HG02610 (cell line): Measurements from ENCODE around the gene AHRR.
"Not testable (repeated sequence)": the region's sequence is repeated elsewhere in the genome, so short reads cannot be mapped to it uniquely, and the experiment has no call there.

Source experiments
- ATAC-seq: cut with Tn5 transposase; IDR thresholded peaks from one replicate; pipeline ENCODE4 v1.9.1; 2021; ENCODE audit warnings: mild to moderate bottlenecking, moderate library complexity; ENCODE audit not compliant: unreplicated experiment

The AHRR gene

GRCh38 chr5:468401-468800, 146.9 kb downstream of the AHRR start:
- ATAC-seq: no peak

GRCh38 chr5:469752-470483, 148.4 kb downstream of the AHRR start:
- no peak for ATAC-seq

- no peak for ATAC-seq
Measured at GRCh38 chr5:470961-471749, 149.6 kb downstream of the AHRR start.

- no peak for ATAC-seq
Measured at GRCh38 chr5:471750-472058, 150.2 kb downstream of the AHRR start.

GRCh38 chr5:472076-472655, 150.7 kb downstream of the AHRR start:
- peak; percentile 3 for ATAC-seq

- ATAC-seq: peak; percentile 70
Measured at GRCh38 chr5:472656-473550, 151.4 kb downstream of the AHRR start.

GRCh38 chr5:473551-474192, 152.2 kb downstream of the AHRR start:
- ATAC-seq: peak; percentile 24

- ATAC-seq: not testable (repeated sequence)
Measured at GRCh38 chr5:474232-474839, 152.8 kb downstream of the AHRR start.

- no peak for ATAC-seq
Measured at GRCh38 chr5:474840-475661, 153.5 kb downstream of the AHRR start.

GRCh38 chr5:475704-476101, 154.2 kb downstream of the AHRR start:
- ATAC-seq: no peak

GRCh38 chr5:476102-476813, 154.7 kb downstream of the AHRR start:
- ATAC-seq: no peak

GRCh38 chr5:476814-477175, 155.3 kb downstream of the AHRR start:
- no peak for ATAC-seq

- ATAC-seq: no peak
Measured at GRCh38 chr5:477247-477646, 155.7 kb downstream of the AHRR start.

- no peak for ATAC-seq
Measured at GRCh38 chr5:477871-478270, 156.4 kb downstream of the AHRR start.

- no peak for ATAC-seq
Measured at GRCh38 chr5:478369-478981, 157.0 kb downstream of the AHRR start.

- ATAC-seq: no peak
Measured at GRCh38 chr5:478982-479535, 157.5 kb downstream of the AHRR start.

GRCh38 chr5:479566-480319, 158.2 kb downstream of the AHRR start:
- ATAC-seq: no peak
